Ureter (tissue), 1 donor: ENCODE results near the gene ALDH2. TPM values are rescaled to one million over a fixed set of nuclear protein-coding genes. Genes with fewer than 3 reads are reported as not detected.
"Not testable (repeated sequence)": the region's sequence is repeated elsewhere in the genome, so short reads cannot be mapped to it uniquely, and the experiment has no call there.

Experiments used
- DNase-seq: peaks from one replicate; pipeline ENCODE4 v3.0.0-alpha.2; 2020; ENCODE audit warnings: low spot score
- total RNA-seq: library from RNA; stranded (reverse); gene quantifications from one replicate; pipeline ENCODE4 v1.2.4, GENCODE V29; 2023
- donor health status: DM: yes; HTN: yes; CAD: no.

Gene ALDH2
- total RNA-seq, 1 donor from 2014 or later = 66.9 TPM

- no peak for DNase-seq
Measured at GRCh38 chr12:111826316-111826715, 59.6 kb downstream of the ALDH2 start.

GRCh38 chr12:111826992-111827391 is 60.3 kb downstream of the ALDH2 start:
- DNase-seq = no peak

GRCh38 chr12:111827907-111828306 is 61.2 kb downstream of the ALDH2 start:
- DNase-seq = no peak

- DNase-seq = no peak
Measured at GRCh38 chr12:111828338-111828979, 61.7 kb downstream of the ALDH2 start.

GRCh38 chr12:111829635-111830034 is 62.9 kb downstream of the ALDH2 start:
- DNase-seq = not testable (repeated sequence)

GRCh38 chr12:111834740-111835386 is 68.1 kb downstream of the ALDH2 start:
- not testable (repeated sequence) for DNase-seq

GRCh38 chr12:111835531-111836181 is 68.9 kb downstream of the ALDH2 start:
- not testable (repeated sequence) for DNase-seq

GRCh38 chr12:111838353-111838752 is 71.6 kb downstream of the ALDH2 start:
- DNase-seq = no peak

- DNase-seq = no peak
Measured at GRCh38 chr12:111840807-111841206, 74.1 kb downstream of the ALDH2 start.

- no peak for DNase-seq
Measured at GRCh38 chr12:111841236-111841749, 74.6 kb downstream of the ALDH2 start.

GRCh38 chr12:111841750-111842555 is 75.2 kb downstream of the ALDH2 start, which contains the start of gene MAPKAPK5:
MAPKAPK5 (plus strand) TSS chr12:111842228; CDS start chr12:111842734, 506 bp downstream.
- DNase-seq = peak; percentile 94

- no peak for DNase-seq
Measured at GRCh38 chr12:111842556-111843396, 76.0 kb downstream of the ALDH2 start.

- no peak for DNase-seq
Measured at GRCh38 chr12:111846016-111846415, 79.3 kb downstream of the ALDH2 start.

GRCh38 chr12:111850526-111850925 is 83.8 kb downstream of the ALDH2 start:
- DNase-seq = no peak

GRCh38 chr12:111858186-111858585 is 91.5 kb downstream of the ALDH2 start:
- no peak for DNase-seq

GRCh38 chr12:111858778-111859177 is 92.0 kb downstream of the ALDH2 start:
- DNase-seq = no peak

- DNase-seq = no peak
Measured at GRCh38 chr12:111864913-111865312, 98.2 kb downstream of the ALDH2 start.
